WERI-Rb-1 (cell line): Measurements from ENCODE around the gene CLOCK.

Source experiments
- DNase-seq: peaks from one replicate; pipeline ENCODE4 v3.0.0-alpha.2; 2020
- H3K27ac ChIP-seq: fragments of 250-450 bp; sonication (Bioruptor Pico); 2 replicates; pipeline ENCODE4 v1.5.1; 2020; ENCODE audit warnings: mild to moderate bottlenecking, moderate library complexity
- H3K27me3 ChIP-seq: fragments of 250-450 bp; sonication (Bioruptor Pico); 2 replicates; pipeline ENCODE4 v1.5.1; 2021; ENCODE audit warnings: mild to moderate bottlenecking, low read depth, moderate library complexity; ENCODE audit not compliant: insufficient read depth, severe bottlenecking
- H3K36me3 ChIP-seq: fragments of 250-450 bp; sonication (Bioruptor Pico); 2 replicates; pipeline ENCODE4 v1.5.1; 2020; ENCODE audit warnings: mild to moderate bottlenecking, moderate library complexity
- H3K4me3 ChIP-seq: 2 replicates; pipeline ENCODE4 v1.5.1; 2011; ENCODE audit warnings: low read depth, mild to moderate bottlenecking, control low read depth, low read length
- H3K9me3 ChIP-seq: fragments of 250-450 bp; sonication (Bioruptor Pico); 2 replicates; pipeline ENCODE4 v1.5.1; 2021; ENCODE audit warnings: mild to moderate bottlenecking, moderate library complexity; ENCODE audit not compliant: severe bottlenecking
- CTCF ChIP-seq: IDR thresholded peaks from 2 replicates; pipeline ENCODE4 v1.5.1; 2011; ENCODE audit warnings: low read depth, mild to moderate bottlenecking, control low read depth, inconsistent platforms, low read length

The CLOCK gene

GRCh38 chr4:55409468-55410171 is 137.1 kb downstream of the CLOCK start:
- TF ChIP-seq CTCF: peak; percentile 39
- Histone ChIP-seq H3K9me3 (no peaks in the 10 kb centered on the region), H3K4me3 (no peak overlapping the region), H3K36me3 (peaks cover 46% of the 10 kb centered on the region), H3K27me3 (no peaks in the 10 kb centered on the region), H3K27ac (no peak overlapping the region)
- no peak for DNase-seq

GRCh38 chr4:55407764-55408163 is 138.9 kb downstream of the CLOCK start:
- Histone ChIP-seq H3K36me3 (peaks cover 47% of the 10 kb centered on the region), H3K27ac (no peak overlapping the region), H3K4me3 (no peak overlapping the region), H3K9me3 (no peaks in the 10 kb centered on the region), H3K27me3 (no peaks in the 10 kb centered on the region)
- no peak for TF ChIP-seq CTCF
- DNase-seq: no peak

GRCh38 chr4:55407119-55407518 is 139.6 kb downstream of the CLOCK start:
- Histone ChIP-seq H3K36me3 (peaks cover 47% of the 10 kb centered on the region), H3K4me3 (no peak overlapping the region), H3K27ac (no peak overlapping the region), H3K9me3 (no peaks in the 10 kb centered on the region), H3K27me3 (no peaks in the 10 kb centered on the region)
- no peak for DNase-seq
- no peak for TF ChIP-seq CTCF

- no peak overlapping the region for H3K4me3 ChIP-seq
- H3K27me3 ChIP-seq: no peaks in the 10 kb centered on the region
- TF ChIP-seq CTCF: no peak
- no peaks in the 10 kb centered on the region for H3K9me3 ChIP-seq
- H3K36me3 ChIP-seq: peaks cover 42% of the 10 kb centered on the region
- no peak overlapping the region for H3K27ac ChIP-seq
- no peak for DNase-seq
Observed at GRCh38 chr4:55406545-55406944, 140.2 kb downstream of the CLOCK start.

GRCh38 chr4:55405073-55405472 is 141.6 kb downstream of the CLOCK start:
- H3K4me3 ChIP-seq: no peak overlapping the region
- TF ChIP-seq CTCF: no peak
- no peaks in the 10 kb centered on the region for H3K27me3 ChIP-seq
- DNase-seq: no peak
- peaks cover 51% of the 10 kb centered on the region for H3K36me3 ChIP-seq
- no peaks in the 10 kb centered on the region for H3K9me3 ChIP-seq
- no peak overlapping the region for H3K27ac ChIP-seq

GRCh38 chr4:55399581-55399980 is 147.1 kb downstream of the CLOCK start:
- no peak for DNase-seq
- no peaks in the 10 kb centered on the region for H3K27me3 ChIP-seq
- H3K9me3 ChIP-seq: no peaks in the 10 kb centered on the region
- no peak overlapping the region for H3K4me3 ChIP-seq
- peaks cover 38% of the 10 kb centered on the region for H3K36me3 ChIP-seq
- no peak for TF ChIP-seq CTCF
- no peak overlapping the region for H3K27ac ChIP-seq
